ENCODE measurements around the gene EFNB3. TPM values are rescaled to one million over a fixed set of nuclear protein-coding genes. Genes with fewer than 3 reads are reported as not detected.

The EFNB3 gene
- total RNA-seq, 1 experiment from 2014 or later = 0.07 TPM

DNA sequence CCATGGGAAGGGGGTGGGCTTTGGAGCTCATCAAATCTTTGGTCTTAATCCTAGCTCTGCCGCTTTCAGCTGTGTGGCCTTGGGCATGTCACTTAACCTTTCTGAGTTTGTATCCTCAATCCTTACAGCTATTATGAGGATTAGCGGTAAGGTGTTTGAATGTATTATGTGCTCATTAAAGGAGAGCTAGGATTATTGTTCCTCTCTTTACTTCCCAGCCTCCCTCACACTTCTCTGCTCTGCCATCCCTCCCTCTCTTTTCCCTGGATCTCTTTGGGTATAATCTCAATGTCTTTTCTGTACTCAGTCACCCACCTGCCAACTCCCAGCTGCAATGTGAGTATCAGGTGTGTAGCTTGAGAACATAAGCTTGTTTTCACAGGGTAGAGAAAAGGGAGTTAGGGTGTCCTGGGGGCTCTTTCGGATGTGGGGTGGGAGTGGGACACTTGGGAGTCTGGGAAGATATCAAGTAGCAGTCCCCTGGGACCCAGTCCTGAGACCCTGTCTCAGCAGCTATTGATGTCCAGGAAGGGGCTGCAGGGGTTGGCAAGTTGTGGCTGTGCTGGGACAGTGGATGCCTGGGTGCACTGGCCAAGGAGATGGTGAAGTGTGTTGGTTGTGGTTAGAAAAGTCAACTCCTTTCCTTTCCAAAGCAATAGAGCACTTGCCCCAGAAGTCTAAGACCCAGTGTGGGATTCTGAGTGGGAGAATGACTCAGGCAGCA lies 1.8 kb downstream of the EFNB3 start:
- ATAC-seq = no peak
- Histone ChIP-seq H3K9me2 (ENCODE audit: insufficient read depth) (0 out of 2 replicates have a peak, but pooled peaks cover 3% of the 10 kb centered on the region), H3K79me2 (ENCODE audit: insufficient read depth, low read length) (no peaks in the 10 kb centered on the region), H3K4me1 (ENCODE audit: control insufficient read depth in 1 of 2, insufficient read depth in 2 of 2, low read length in 2 of 2) (peaks cover 0 to 21% of the 10 kb centered on the region in 2 experiments; a peak in 1 of 4 replicates), H4K20me1 (ENCODE audit: insufficient read depth) (no peaks in the 10 kb centered on the region), H3K9me3 (ENCODE audit: control insufficient read depth in 1 of 2, insufficient read depth in 1 of 2, low read depth in 1 of 2, low read length in 2 of 2) (no peaks in the 10 kb centered on the region), H3K27ac (ENCODE audit: low read depth, low read length) (no peak overlapping the region), H3K4me3 (replicated peaks in 1 of 2; ENCODE audit: low read depth in 1 of 2, low read length in 2 of 2) (no peak overlapping the region), H3K9ac (ENCODE audit: low read length) (no peak overlapping the region), H3K27me3 (ENCODE audit: insufficient read depth, low read length) (no peaks in the 10 kb centered on the region), H3K4me2 (ENCODE audit: low read length) (no peak overlapping the region), H2AFZ (ENCODE audit: low read depth, low read length, poor library complexity, severe bottlenecking) (no peak overlapping the region), H3K36me3 (ENCODE audit: control insufficient read depth in 1 of 2, insufficient read depth in 2 of 2, low read length in 2 of 2) (peaks cover 2 to 3% of the 10 kb centered on the region in 2 experiments; a peak in 1 of 4 replicates)
- intact Hi-C loops (cut with micrococcal nuclease) = no loop called here
- BruUV-seq (replicated peaks) = no TSS peak
- TF ChIP-seq EZH2phosphoT487 (IDR thresholded peaks at IDR 0.05; ENCODE audit: borderline replicate concordance) (no peak), ELF1 (IDR thresholded peaks at IDR 0.05; ENCODE audit: borderline replicate concordance, low read depth) (no peak), JUND (IDR thresholded peaks at IDR 0.05) (no peak), FOSL1 (IDR thresholded peaks at IDR 0.05; ENCODE audit: low read depth) (no peak), TCF7L2 (IDR thresholded peaks at IDR 0.05; ENCODE audit: borderline replicate concordance, extremely low read depth, insufficient read depth, insufficient read length) (no peak), SIN3A (IDR thresholded peaks at IDR 0.05; ENCODE audit: low read depth) (no peak), CEBPB (IDR thresholded peaks at IDR 0.05; ENCODE audit: low read depth) (no peak)
- TF ChIP-seq, protein P1, sequence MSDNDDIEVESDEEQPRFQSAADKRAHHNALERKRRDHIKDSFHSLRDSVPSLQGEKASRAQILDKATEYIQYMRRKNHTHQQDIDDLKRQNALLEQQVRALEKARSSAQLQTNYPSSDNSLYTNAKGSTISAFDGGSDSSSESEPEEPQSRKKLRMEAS (IDR thresholded peaks at IDR 0.05) = no peak
- CTCF ChIA-PET = interaction anchor here (1.0 kb wide), 1 partner anchor 10 kb away, joined by 3 read pairs; no protein-coding TSS in a partner anchor
- RAD21 ChIA-PET (ENCODE audit: low non-redundant PET in 1 of 2, low total read pairs in 2 of 2, uncharacterized antibody in 2 of 2, unreplicated experiment in 2 of 2) = no interaction called here
- no peak for DNase-seq (ENCODE audit: low read depth, low spot score)
- POLR2A ChIA-PET = interaction anchor here (1.2 kb wide), 2 partner anchors 10 to 20 kb away, joined by 3 to 4 read pairs; no protein-coding TSS in a partner anchor

DNA sequence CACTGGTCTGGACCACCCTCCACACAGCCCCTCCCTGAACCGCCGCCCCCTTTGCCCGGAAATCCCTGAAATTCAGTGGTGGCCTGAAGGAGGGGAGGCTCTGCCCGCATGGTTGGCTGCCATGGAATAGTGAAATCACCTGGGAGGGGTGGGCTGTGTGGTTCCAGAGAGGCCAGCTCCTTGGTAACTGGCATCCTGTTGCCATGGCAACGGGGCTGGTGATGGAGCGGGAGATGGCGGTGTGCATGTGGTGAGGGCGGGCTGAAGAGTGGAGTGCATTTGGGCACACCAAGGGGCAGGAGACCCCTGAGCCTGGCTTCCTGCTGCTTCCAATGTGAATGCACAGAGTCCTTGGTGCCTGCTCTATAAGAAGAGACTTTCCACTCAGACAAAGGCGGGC lies 2.4 kb downstream of the EFNB3 start:
- intact Hi-C loops (cut with micrococcal nuclease) = no loop called here
- H4K20me1 ChIP-seq (ENCODE audit: insufficient read depth) = no peaks in the 10 kb centered on the region
- POLR2A ChIA-PET = no interaction called here
- CTCF ChIA-PET = interaction anchor here (1.0 kb wide), 1 partner anchor 9 kb away, joined by 3 read pairs; no protein-coding TSS in a partner anchor
- H3K4me2 ChIP-seq (ENCODE audit: low read length) = no peak overlapping the region
- ATAC-seq (no peak), DNase-seq (ENCODE audit: low read depth, low spot score) (no peak)
- H3K27me3 ChIP-seq (ENCODE audit: insufficient read depth, low read length) = no peaks in the 10 kb centered on the region
- no peak overlapping the region for H3K27ac ChIP-seq (ENCODE audit: low read depth, low read length)
- peaks cover 0 to 21% of the 10 kb centered on the region in 2 experiments; a peak in 1 of 4 replicates for H3K4me1 ChIP-seq (ENCODE audit: control insufficient read depth in 1 of 2, insufficient read depth in 2 of 2, low read length in 2 of 2)
- H3K4me3 ChIP-seq (replicated peaks in 1 of 2; ENCODE audit: low read depth in 1 of 2, low read length in 2 of 2) = no peak overlapping the region
- no peaks in the 10 kb centered on the region for H3K9me3 ChIP-seq (ENCODE audit: control insufficient read depth in 1 of 2, insufficient read depth in 1 of 2, low read depth in 1 of 2, low read length in 2 of 2)
- BruUV-seq (replicated peaks) = no TSS peak
- no peaks in the 10 kb centered on the region for H3K79me2 ChIP-seq (ENCODE audit: insufficient read depth, low read length)
- H3K36me3 ChIP-seq (ENCODE audit: control insufficient read depth in 1 of 2, insufficient read depth in 2 of 2, low read length in 2 of 2) = no peaks in the 10 kb centered on the region
- TF ChIP-seq EGR1 (IDR thresholded peaks at IDR 0.05; ENCODE audit: low read depth) = no peak
- no peak for TF ChIP-seq SRF (IDR thresholded peaks at IDR 0.05; ENCODE audit: low read depth)
- TF ChIP-seq, protein P2, sequence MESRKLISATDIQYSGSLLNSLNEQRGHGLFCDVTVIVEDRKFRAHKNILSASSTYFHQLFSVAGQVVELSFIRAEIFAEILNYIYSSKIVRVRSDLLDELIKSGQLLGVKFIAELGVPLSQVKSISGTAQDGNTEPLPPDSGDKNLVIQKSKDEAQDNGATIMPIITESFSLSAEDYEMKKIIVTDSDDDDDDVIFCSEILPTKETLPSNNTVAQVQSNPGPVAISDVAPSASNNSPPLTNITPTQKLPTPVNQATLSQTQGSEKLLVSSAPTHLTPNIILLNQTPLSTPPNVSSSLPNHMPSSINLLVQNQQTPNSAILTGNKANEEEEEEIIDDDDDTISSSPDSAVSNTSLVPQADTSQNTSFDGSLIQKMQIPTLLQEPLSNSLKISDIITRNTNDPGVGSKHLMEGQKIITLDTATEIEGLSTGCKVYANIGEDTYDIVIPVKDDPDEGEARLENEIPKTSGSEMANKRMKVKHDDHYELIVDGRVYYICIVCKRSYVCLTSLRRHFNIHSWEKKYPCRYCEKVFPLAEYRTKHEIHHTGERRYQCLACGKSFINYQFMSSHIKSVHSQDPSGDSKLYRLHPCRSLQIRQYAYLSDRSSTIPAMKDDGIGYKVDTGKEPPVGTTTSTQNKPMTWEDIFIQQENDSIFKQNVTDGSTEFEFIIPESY (IDR thresholded peaks at IDR 0.05; ENCODE audit: extremely low read depth, insufficient replicate concordance, low read length) = no peak
- TF ChIP-seq FOSL1 (IDR thresholded peaks at IDR 0.05; ENCODE audit: low read depth) = no peak
- no peak for TF ChIP-seq EZH2 (IDR thresholded peaks at IDR 0.05)
- H3K9ac ChIP-seq (ENCODE audit: low read length) = no peak overlapping the region
- H2AFZ ChIP-seq (ENCODE audit: low read depth, low read length, poor library complexity, severe bottlenecking) = no peak overlapping the region
- RAD21 ChIA-PET (ENCODE audit: low non-redundant PET in 1 of 2, low total read pairs in 2 of 2, uncharacterized antibody in 2 of 2, unreplicated experiment in 2 of 2) = no interaction called here
- 0 out of 2 replicates have a peak, but pooled peaks cover 3% of the 10 kb centered on the region for H3K9me2 ChIP-seq (ENCODE audit: insufficient read depth)

Measured in HCT116 (cell line).